HL-60 (cell line): Measurements from ENCODE around the gene SPTAN1.

Experiments used
- GABPA ChIP-seq: IDR thresholded peaks from 2 replicates; pipeline ENCODE4 v1.6.1; 2012; ENCODE audit warnings: low read depth
- POLR2AphosphoS5 ChIP-seq: IDR thresholded peaks from 2 replicates; pipeline ENCODE4 v1.6.1; 2012; ENCODE audit warnings: low read depth
- TF ChIP-seq, protein P1 (sequence below): IDR thresholded peaks from one replicate; pipeline ENCODE4 v1.5.1; 2011; ENCODE audit warnings: low read length, control low read depth, inconsistent platforms; ENCODE audit not compliant: insufficient read depth
- TF ChIP-seq, protein P2 (sequence below): IDR thresholded peaks from 2 replicates; pipeline ENCODE4 v1.6.1; 2012; ENCODE audit warnings: low read depth; ENCODE audit not compliant: insufficient replicate concordance

- TF ChIP-seq, protein P1, sequence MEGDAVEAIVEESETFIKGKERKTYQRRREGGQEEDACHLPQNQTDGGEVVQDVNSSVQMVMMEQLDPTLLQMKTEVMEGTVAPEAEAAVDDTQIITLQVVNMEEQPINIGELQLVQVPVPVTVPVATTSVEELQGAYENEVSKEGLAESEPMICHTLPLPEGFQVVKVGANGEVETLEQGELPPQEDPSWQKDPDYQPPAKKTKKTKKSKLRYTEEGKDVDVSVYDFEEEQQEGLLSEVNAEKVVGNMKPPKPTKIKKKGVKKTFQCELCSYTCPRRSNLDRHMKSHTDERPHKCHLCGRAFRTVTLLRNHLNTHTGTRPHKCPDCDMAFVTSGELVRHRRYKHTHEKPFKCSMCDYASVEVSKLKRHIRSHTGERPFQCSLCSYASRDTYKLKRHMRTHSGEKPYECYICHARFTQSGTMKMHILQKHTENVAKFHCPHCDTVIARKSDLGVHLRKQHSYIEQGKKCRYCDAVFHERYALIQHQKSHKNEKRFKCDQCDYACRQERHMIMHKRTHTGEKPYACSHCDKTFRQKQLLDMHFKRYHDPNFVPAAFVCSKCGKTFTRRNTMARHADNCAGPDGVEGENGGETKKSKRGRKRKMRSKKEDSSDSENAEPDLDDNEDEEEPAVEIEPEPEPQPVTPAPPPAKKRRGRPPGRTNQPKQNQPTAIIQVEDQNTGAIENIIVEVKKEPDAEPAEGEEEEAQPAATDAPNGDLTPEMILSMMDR, result no peak
- TF ChIP-seq GABPA (no peak), POLR2AphosphoS5 (no peak)
- TF ChIP-seq, protein P2, sequence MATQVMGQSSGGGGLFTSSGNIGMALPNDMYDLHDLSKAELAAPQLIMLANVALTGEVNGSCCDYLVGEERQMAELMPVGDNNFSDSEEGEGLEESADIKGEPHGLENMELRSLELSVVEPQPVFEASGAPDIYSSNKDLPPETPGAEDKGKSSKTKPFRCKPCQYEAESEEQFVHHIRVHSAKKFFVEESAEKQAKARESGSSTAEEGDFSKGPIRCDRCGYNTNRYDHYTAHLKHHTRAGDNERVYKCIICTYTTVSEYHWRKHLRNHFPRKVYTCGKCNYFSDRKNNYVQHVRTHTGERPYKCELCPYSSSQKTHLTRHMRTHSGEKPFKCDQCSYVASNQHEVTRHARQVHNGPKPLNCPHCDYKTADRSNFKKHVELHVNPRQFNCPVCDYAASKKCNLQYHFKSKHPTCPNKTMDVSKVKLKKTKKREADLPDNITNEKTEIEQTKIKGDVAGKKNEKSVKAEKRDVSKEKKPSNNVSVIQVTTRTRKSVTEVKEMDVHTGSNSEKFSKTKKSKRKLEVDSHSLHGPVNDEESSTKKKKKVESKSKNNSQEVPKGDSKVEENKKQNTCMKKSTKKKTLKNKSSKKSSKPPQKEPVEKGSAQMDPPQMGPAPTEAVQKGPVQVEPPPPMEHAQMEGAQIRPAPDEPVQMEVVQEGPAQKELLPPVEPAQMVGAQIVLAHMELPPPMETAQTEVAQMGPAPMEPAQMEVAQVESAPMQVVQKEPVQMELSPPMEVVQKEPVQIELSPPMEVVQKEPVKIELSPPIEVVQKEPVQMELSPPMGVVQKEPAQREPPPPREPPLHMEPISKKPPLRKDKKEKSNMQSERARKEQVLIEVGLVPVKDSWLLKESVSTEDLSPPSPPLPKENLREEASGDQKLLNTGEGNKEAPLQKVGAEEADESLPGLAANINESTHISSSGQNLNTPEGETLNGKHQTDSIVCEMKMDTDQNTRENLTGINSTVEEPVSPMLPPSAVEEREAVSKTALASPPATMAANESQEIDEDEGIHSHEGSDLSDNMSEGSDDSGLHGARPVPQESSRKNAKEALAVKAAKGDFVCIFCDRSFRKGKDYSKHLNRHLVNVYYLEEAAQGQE, result no peak
These were observed 73.8 kb downstream of the SPTAN1 start for GRCh38 chr9:128626181-128626580.
